ENCODE measurements around the gene DLG5.

DNA sequence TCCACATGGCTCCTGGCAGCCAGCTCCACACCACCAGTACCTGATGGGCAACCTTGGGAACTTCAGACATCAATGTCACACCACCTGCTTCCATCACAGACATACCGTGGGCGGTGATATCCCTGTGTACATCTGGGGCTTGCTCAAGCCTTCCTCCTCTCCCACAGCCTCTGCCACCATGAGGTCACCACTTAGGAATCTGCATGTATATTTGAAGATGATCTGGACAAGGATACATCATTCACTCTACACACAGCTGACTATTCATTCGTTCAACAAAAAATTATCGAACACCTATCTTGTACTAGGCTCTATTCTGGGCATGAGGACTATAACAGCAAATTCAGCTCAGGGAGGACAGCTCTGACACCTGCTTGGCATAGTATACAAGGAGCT is 6.8 kb downstream of the DLG5 start:
- TF ChIP-seq POLR2A (IDR thresholded peaks at IDR 0.05; ENCODE audit: low read length) = no peak
- no peak for TF ChIP-seq GATA1 (IDR thresholded peaks at IDR 0.05; ENCODE audit: low read depth, low read length)

Data from erythroblast (primary cell).